NB4 (cell line): ENCODE results near the gene TCHP.
A peak's percentile ranks its signal among the peaks of the same experiment; 100 is the strongest.
"Not testable (repeated sequence)": the region's sequence is repeated elsewhere in the genome, so short reads cannot be mapped to it uniquely, and the experiment has no call there.

Source experiments
- DNase-seq: peaks from one replicate; pipeline ENCODE4 v3.0.0; 2010; ENCODE audit warnings: low read depth
- H3K4me3 ChIP-seq: one replicate; pipeline ENCODE4 v1.5.1; 2011; ENCODE audit warnings: mild to moderate bottlenecking, low read depth, low read length, moderate library complexity
- CTCF ChIP-seq: IDR thresholded peaks from one replicate; pipeline ENCODE4 v1.5.1; 2012; ENCODE audit warnings: low read depth, low read length
- MAX ChIP-seq: IDR thresholded peaks from 2 replicates; pipeline ENCODE4 v1.6.1; 2011; ENCODE audit warnings: low read depth, low read length
- MYC ChIP-seq: IDR thresholded peaks from 2 replicates; pipeline ENCODE4 v1.6.1; 2011; ENCODE audit warnings: low read depth, low read length
- POLR2A ChIP-seq: IDR thresholded peaks from 2 replicates; pipeline ENCODE4 v1.6.1; 2011; ENCODE audit warnings: mild to moderate bottlenecking; ENCODE audit not compliant: insufficient read length; ENCODE audit errors: extremely low read depth

TCHP gene

GRCh38 chr12:109892748-109893147 lies 7.3 kb upstream of the TCHP start:
- no peak for DNase-seq
- H3K4me3 ChIP-seq, result no peak overlapping the region
- TF ChIP-seq MAX (no peak), CTCF (no peak), POLR2A (no peak), MYC (no peak)

GRCh38 chr12:109893261-109893995 lies 6.6 kb upstream of the TCHP start:
- no peak overlapping the region for H3K4me3 ChIP-seq
- DNase-seq, result peak; percentile 56
- TF ChIP-seq POLR2A (no peak), CTCF (no peak), MYC (no peak), MAX (no peak)

- no peak for DNase-seq
- no peak overlapping the region for H3K4me3 ChIP-seq
- TF ChIP-seq MAX (no peak), CTCF (no peak), MYC (no peak), POLR2A (no peak)
These were observed 5.1 kb upstream of the TCHP start for GRCh38 chr12:109894939-109895338.

GRCh38 chr12:109896188-109896587 lies 3.9 kb upstream of the TCHP start:
- H3K4me3 ChIP-seq, result no peak overlapping the region
- TF ChIP-seq MYC, result no peak
- no peak for TF ChIP-seq MAX
- no peak for TF ChIP-seq CTCF
- TF ChIP-seq POLR2A, result no peak
- no peak for DNase-seq

GRCh38 chr12:109897029-109897428 lies 3.0 kb upstream of the TCHP start:
- no peak for TF ChIP-seq MYC
- no peak for DNase-seq
- H3K4me3 ChIP-seq, result no peak overlapping the region

GRCh38 chr12:109899345-109899744 lies 729 bp upstream of the TCHP start:
- DNase-seq, result not testable (repeated sequence)
- peak overlapping the region; percentile 85 for H3K4me3 ChIP-seq
